OCI-M2 (cell line): Measurements from ENCODE around the gene VSIR.

Experiments
- DNase-seq: peaks from one replicate; lab custom pipeline; 2025; ENCODE audit not compliant: unreplicated experiment; lab: John Stamatoyannopoulos, UW

Gene VSIR

GRCh38 chr10:71806704-71807556 is 33.6 kb upstream of the VSIR start:
- DNase-seq, result no peak

DNA sequence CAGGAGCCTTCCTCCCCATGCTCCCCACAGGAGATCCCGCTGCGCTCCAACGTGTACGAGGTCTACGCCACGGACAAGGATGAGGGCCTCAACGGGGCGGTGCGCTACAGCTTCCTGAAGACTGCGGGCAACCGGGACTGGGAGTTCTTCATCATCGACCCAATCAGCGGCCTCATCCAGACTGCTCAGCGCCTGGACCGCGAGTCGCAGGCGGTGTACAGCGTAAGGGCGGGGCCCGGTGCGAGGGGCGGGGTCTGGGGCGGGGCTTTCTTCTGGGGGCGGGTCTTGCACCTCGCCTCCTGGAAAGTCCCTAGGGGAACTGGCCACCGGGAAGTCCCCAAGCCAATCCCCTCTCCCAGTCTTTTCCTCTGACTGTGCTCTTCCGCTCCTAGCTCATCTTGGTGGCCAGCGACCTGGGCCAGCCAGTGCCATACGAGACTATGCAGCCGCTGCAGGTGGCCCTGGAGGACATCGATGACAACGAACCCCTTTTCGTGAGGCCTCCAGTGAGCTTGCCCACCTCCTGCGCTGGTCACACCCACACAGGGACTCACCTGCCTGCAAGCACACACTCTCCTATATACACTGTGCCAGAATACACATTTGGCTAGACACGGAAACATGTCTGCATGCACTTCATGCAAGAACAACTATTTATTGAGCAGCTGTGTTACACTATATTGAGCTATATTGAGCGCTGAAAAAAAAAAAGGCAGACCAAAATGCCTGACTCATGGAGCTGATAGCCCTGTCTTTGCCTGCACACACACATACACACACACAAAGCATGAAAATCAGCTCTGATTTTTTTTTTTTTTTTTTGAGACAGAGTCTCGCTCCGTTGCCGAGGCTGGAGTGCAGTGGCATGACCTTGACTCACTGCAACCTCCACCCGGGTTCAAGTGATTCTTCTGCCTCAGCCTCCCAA is 32.7 kb upstream of the VSIR start:
- DNase-seq, result no peak

- DNase-seq, result no peak
These were observed 30.8 kb upstream of the VSIR start for GRCh38 chr10:71804077-71804476.

GRCh38 chr10:71802715-71803488 is 29.6 kb upstream of the VSIR start:
- DNase-seq, result no peak

GRCh38 chr10:71802235-71802634 is 28.9 kb upstream of the VSIR start:
- DNase-seq, result no peak

GRCh38 chr10:71801361-71801760 is 28.0 kb upstream of the VSIR start:
- no peak for DNase-seq

GRCh38 chr10:71799608-71800453 is 26.5 kb upstream of the VSIR start:
- DNase-seq, result no peak

GRCh38 chr10:71799112-71799511 is 25.8 kb upstream of the VSIR start:
- DNase-seq, result no peak

- DNase-seq, result no peak
These were observed 24.9 kb upstream of the VSIR start for GRCh38 chr10:71798308-71798624.

DNA sequence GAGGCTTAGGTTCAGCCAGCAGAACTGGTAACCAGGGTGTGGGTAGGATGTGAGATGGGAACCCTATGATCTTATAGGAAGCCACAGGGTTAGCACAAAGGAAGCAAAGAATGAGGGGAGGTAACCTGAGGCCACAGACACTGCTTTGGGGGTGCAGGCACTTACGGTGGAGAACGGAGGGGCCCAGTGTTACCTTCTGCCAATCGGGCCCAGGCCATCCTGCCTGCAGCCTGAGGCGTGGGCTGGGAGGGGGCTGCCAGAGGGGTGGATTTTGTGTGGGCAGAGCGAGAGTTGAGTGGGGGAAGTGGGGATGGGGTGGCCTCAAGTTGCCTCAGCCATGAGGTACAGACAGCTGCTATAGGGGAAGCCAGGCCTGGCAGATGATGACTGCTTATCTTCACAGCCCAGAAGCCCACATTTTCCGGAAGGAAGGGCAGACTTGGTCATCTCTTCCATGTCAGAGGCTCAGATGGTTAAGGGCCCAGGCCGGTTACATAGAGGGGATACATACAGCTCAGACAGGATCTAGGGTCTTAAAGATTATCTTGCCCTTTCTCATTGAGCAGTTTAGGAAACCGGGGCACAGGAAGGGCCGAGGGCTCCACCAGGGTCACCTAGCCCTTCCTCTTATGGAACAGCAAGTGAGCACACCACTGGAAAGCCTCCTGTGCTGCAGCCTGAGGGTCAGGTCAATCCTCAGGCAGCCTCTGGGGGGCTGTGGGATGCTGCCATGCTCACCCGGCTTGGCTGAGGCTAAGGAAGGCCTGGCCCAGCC is 24.4 kb upstream of the VSIR start:
- peak; percentile 93 for DNase-seq

- no peak for DNase-seq
These were observed 23.6 kb upstream of the VSIR start for GRCh38 chr10:71796749-71797405.

DNA sequence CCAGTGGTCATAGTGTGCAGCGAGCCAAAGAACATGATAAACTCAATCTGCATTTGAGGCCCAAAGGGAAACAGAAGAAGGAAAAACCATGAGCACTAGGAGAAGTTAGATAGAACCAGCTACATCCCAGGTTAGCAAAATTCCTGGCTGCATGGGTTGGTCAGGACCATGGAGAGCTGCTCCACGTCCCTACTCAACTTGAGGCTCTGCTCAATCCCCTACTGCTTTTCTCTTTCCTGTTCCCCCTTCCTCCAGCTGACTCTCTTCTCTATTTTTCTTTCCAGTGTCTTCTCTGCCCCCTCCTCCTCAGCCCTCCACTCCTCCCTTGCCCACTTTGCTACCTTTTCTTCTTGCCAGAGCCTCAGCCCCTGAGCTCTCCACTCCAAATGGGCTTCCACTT is 21.9 kb upstream of the VSIR start:
- DNase-seq, result no peak

GRCh38 chr10:71790749-71791440 is 17.6 kb upstream of the VSIR start:
- DNase-seq, result no peak

DNA sequence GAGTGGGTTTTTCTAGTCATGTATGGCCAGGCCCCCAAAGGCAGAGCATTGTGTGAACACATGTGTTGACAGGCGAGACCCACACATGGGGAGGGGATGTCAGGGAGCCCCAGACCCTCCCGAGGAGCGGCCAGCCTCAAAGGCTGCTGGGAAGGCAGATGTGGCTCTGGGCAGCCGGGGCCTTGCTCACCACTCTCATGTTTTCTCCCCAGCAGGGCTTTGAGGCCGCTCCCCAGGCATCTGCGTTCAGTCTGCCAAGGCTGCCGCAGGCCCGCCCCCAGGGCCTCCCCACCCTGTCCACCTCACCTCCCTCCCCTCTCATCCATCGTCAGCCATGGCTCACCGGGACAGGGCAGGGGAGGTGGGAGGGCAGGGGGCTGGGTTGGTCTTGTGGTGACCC is 16.6 kb upstream of the VSIR start:
- DNase-seq, result no peak

GRCh38 chr10:71788954-71789353 is 15.6 kb upstream of the VSIR start:
- no peak for DNase-seq

DNA sequence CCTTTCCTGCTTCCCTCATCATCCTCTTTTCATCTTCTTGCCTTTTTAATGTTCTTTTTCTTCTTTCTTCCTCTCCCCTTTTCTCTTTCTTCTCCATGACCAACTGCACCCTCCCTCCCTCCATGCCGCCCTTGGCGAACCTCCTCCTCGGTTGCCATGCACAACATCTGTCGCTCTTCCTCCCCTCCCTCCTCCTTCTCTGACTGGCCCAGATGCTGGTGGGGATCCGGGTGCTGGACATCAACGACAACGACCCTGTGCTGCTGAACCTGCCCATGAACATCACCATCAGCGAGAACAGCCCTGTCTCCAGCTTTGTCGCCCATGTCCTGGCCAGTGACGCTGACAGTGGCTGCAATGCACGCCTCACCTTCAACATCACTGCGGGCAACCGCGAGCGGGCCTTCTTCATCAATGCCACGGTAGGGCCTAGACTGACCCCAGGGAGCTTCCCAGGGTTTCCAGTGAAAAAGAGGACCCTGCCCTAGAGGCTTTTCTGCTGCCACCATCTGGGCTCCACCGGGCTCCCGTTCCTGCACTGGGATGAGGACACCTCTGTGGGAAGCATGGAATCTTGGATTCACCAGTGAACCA is 11.5 kb upstream of the VSIR start:
- DNase-seq, result no peak

- no peak for DNase-seq
These were observed 10.8 kb upstream of the VSIR start for GRCh38 chr10:71783917-71784678.
